K562 (cell line): ENCODE data around the gene COX6A2. TPM values are rescaled to one million over a fixed set of nuclear protein-coding genes. Genes with fewer than 3 reads are reported as not detected.

ENCODE experiments used
- ATAC-seq: fragments of 200-7000 bp; cut with Tn5 transposase; 3 replicates; pipeline ENCODE4 v1.9.1; 2020; ENCODE audit warnings: moderate library complexity
- Bru-seq: library from RNA; stranded (reverse); fragments of 400-500 nt; gene quantifications from one replicate; lab custom pipeline; 2021; lab: Mats Ljungman, UMichigan
- BruChase-seq, 2 experiments: library from RNA; stranded (reverse); fragments of 400-500 nt; gene quantifications; one replicate each; lab custom pipeline; 2021; lab: Mats Ljungman, UMichigan
- BruUV-seq: library from RNA; stranded (reverse); fragments of 400-500 nt; replicated peaks from 2 replicates; lab custom pipeline; 2021; lab: Mats Ljungman, UMichigan
- CTCF ChIA-PET: fragments of 300-600 bp; formaldehyde crosslinking; extraction: SDS; loops from one replicate; lab custom pipeline; 2021; ENCODE audit warnings: low intra/inter-chr PET ratio; lab: Yijun Ruan, JAX
- POLR2A ChIA-PET: fragments of 300-600, 350-650 bp; sonication (Branson Sonifier 250); formaldehyde crosslinking; extraction: SDS; loops from one replicate; lab custom pipeline; 2021; ENCODE audit warnings: antibody characterized with exemption, inconsistent platforms; lab: Yijun Ruan, JAX
- DNase-seq, 4 experiments: peaks; one replicate each; pipeline versions ENCODE4 v3.0.0 to v3.0.0-alpha.2; 2011 to 2018; ENCODE audit warnings: low spot score in 3 of 4, mixed read lengths in 3 of 4; ENCODE audit errors: extremely low read depth in 1 of 4
- FAIRE-seq: peaks from 2 replicates; lab custom pipeline; 2011; peaks lifted over from hg19 to GRCh38; lab: Jason Lieb, UNC
- H2AFZ ChIP-seq: 2 replicates; pipeline ENCODE4 v1.6.0; 2011; ENCODE audit warnings: low read depth, low read length, control low read depth, inconsistent platforms
- H3K27ac ChIP-seq: fragments of 200-600 bp; 3 replicates; pipeline ENCODE4 v1.8.0; 2011; ENCODE audit warnings: low read depth, mild to moderate bottlenecking, control low read depth, inconsistent platforms, low read length, moderate library complexity, mixed read lengths; ENCODE audit errors: extremely low read depth
- H3K27me3 ChIP-seq, 2 experiments: fragments of 300-600 bp in 1 of 2; 2 replicates in 1 of 2; 3 replicates in 1 of 2; pipeline versions ENCODE4 v1.6.0 to v1.8.0; 2011; ENCODE audit warnings: inconsistent platforms in 2 of 2, low read length in 2 of 2, mild to moderate bottlenecking in 1 of 2, mixed read lengths in 1 of 2, moderate library complexity in 1 of 2; ENCODE audit not compliant: control insufficient read depth in 2 of 2, insufficient read depth in 2 of 2
- H3K36me3 ChIP-seq: fragments of 300-600 bp; 3 replicates; pipeline ENCODE4 v1.8.0; 2011; ENCODE audit warnings: mild to moderate bottlenecking, low read length, inconsistent platforms; ENCODE audit not compliant: control insufficient read depth, insufficient read depth
- H3K4me1 ChIP-seq, 2 experiments: fragments of 200-600 bp in 1 of 2; replicated peaks in 1 of 2; 2 replicates in 1 of 2; 3 replicates in 1 of 2; pipeline versions ENCODE4 v1.5.1 to v1.8.0; 2011; ENCODE audit warnings: inconsistent platforms in 2 of 2, low read length in 2 of 2, mild to moderate bottlenecking in 1 of 2, mixed read lengths in 1 of 2, moderate library complexity in 1 of 2; ENCODE audit not compliant: control insufficient read depth in 2 of 2, insufficient read depth in 2 of 2
- H3K4me2 ChIP-seq: 2 replicates; pipeline ENCODE4 v1.6.1; 2011; ENCODE audit warnings: low read length, control low read depth, inconsistent platforms, mixed read lengths; ENCODE audit not compliant: insufficient read depth
- H3K4me3 ChIP-seq: fragments of 200-600 bp; sonication (generic), shearing (Covaris generic); 2 replicates; pipeline ENCODE4 v1.5.1; 2016; ENCODE audit warnings: control low read depth, inconsistent platforms
- H3K79me2 ChIP-seq: fragments of 200-600 bp; 3 replicates; pipeline ENCODE4 v1.8.0; 2011; ENCODE audit warnings: low read length, inconsistent platforms; ENCODE audit not compliant: control insufficient read depth, insufficient read depth
- H3K9ac ChIP-seq, 2 experiments: 2 replicates each; pipeline versions ENCODE4 v1.6.0 to v1.6.1; 2011; ENCODE audit warnings: low read depth in 2 of 2, low read length in 2 of 2, control low read depth in 1 of 2, inconsistent platforms in 1 of 2, mild to moderate bottlenecking in 1 of 2, mixed read lengths in 1 of 2; ENCODE audit not compliant: insufficient read depth in 1 of 2
- H3K9me1 ChIP-seq: one replicate; pipeline ENCODE4 v1.6.0; 2011; ENCODE audit warnings: inconsistent platforms, mild to moderate bottlenecking, low read length, moderate library complexity; ENCODE audit not compliant: control insufficient read depth, insufficient read depth
- H3K9me3 ChIP-seq: replicated peaks from 2 replicates; pipeline ENCODE4 v1.5.1; 2011; ENCODE audit warnings: low read depth, low read length, inconsistent platforms; ENCODE audit not compliant: control insufficient read depth, insufficient read depth
- H4K20me1 ChIP-seq: replicated peaks from 2 replicates; pipeline ENCODE4 v1.6.1; 2011; ENCODE audit warnings: low read length, inconsistent platforms, mixed read lengths; ENCODE audit not compliant: control insufficient read depth, insufficient read depth
- ATF7 ChIP-seq: fragments of 450-650 bp; IDR thresholded peaks from 2 replicates; pipeline ENCODE4 v1.7.1; 2014; ENCODE audit warnings: mild to moderate bottlenecking, moderate library complexity
- FOSL1 ChIP-seq: fragments of 200-800 bp; sonication (Bioruptor generic); conservative IDR thresholded peaks from 2 replicates; pipeline ENCODE4 v1.6.1; 2016; ENCODE audit warnings: missing genetic modification characterization, missing compliant biosample characterization
- NR1H2 ChIP-seq: sonication (generic); formaldehyde crosslinking; IDR thresholded peaks from 2 replicates; pipeline ENCODE4 v1.4.0; 2020; ENCODE audit warnings: mild to moderate bottlenecking, missing genetic modification reagents
- PTBP1 ChIP-seq: fragments of 200-400 bp; formaldehyde crosslinking; IDR thresholded peaks from 2 replicates; pipeline ENCODE4 v1.6.1; 2017; ENCODE audit warnings: low read depth, low read length
- ZBTB26 ChIP-seq: fragments of 450-650 bp; formaldehyde crosslinking; IDR thresholded peaks from 2 replicates; pipeline ENCODE4 v1.4.0; 2022; ENCODE audit warnings: missing genetic modification characterization
- WGBS: fragments of 100-300 bp; shearing (Covaris generic); methylation state at CpG from one replicate; pipeline ENCODE4 v1.1.6; 2016; ENCODE audit warnings: low coverage, mixed read lengths; ENCODE audit not compliant: insufficient coverage; ENCODE audit errors: missing lambda C conversion rate; 5-methylcytosine and 5-hydroxymethylcytosine counted together
- in situ Hi-C: fragments of 300-500 bp; cut with MboI; formaldehyde crosslinking; loops from 4 replicates; pipeline ENCODE4 v1.15.0; 2018; ENCODE audit warnings: inconsistent platforms, mixed read lengths
- intact Hi-C: fragments of 100-400 bp; cut with micrococcal nuclease; formaldehyde crosslinking; loops from 2 replicates; pipeline ENCODE4 v1.14.2; 2022
- long read RNA-seq, 3 experiments: library from polyadenylated mRNA in 2 of 3; library from RNA in 1 of 3; unstranded in 2 of 3; stranded (forward) in 1 of 3; transcript quantifications; one replicate each; pipeline ENCODE4 v2.0.0, GENCODE V29; 2019 to 2022
- polyA minus RNA-seq, 3 experiments: library from RNA; depleted of rRNA, polyadenylated mRNA; stranded (reverse); fragments of >200 nt; gene quantifications; 2 replicates each; pipeline ENCODE4 v1.2.3, GENCODE V29; 2011
- polyA plus RNA-seq, 8 experiments: library from polyadenylated mRNA; depleted of rRNA in 4 of 8; stranded (reverse) in 5 of 8; unstranded in 3 of 8; fragments of >200 nt; fragmentation: Nextera tagmentation in 2 of 8; fragmentation: Illumina TruSeq in 1 of 8; extraction: Ambion mirVana in 2 of 8; extraction: Trizol in 1 of 8; gene quantifications; 2 replicates each; pipeline versions ENCODE4 v1.2.1 to v1.2.3, GENCODE V29; 2011 to 2014; ENCODE audit warnings: inconsistent platforms in 1 of 8, missing spikeins in 1 of 8
- total RNA-seq, 7 experiments: library from RNA; depleted of rRNA in 6 of 7; stranded (reverse); fragments of >200 nt in 6 of 7; fragmentation: Illumina TruSeq in 2 of 7; extraction: Trizol in 2 of 7; gene quantifications; 2 replicates each; pipeline versions ENCODE4 v1.2.1 to v1.2.3, GENCODE V29; 2011 to 2021; ENCODE audit warnings: low replicate concordance in 1 of 7

COX6A2 gene
- total RNA-seq (2011; cell fraction: chromatin; rRNA removed; ENCODE audit: low replicate concordance) = not detected in 2 replicates
- total RNA-seq (2011; cell fraction: nucleolus; rRNA removed) = not detected in 2 replicates
- not detected in 2 replicates for total RNA-seq (2011; cell fraction: nucleoplasm; rRNA removed)
- total RNA-seq (2014; rRNA removed) (not detected in 2 replicates), total RNA-seq (2014; rRNA removed; fragmentation: Illumina TruSeq; extraction: Trizol) (not detected in 2 replicates), total RNA-seq (2015; rRNA removed; fragmentation: Illumina TruSeq; extraction: Trizol) (not detected in 2 replicates), total RNA-seq (2021) (not detected in 2 replicates), polyA plus RNA-seq (2011; rRNA removed) (not detected in 2 replicates), polyA plus RNA-seq (2014; fragmentation: Illumina TruSeq; extraction: Trizol) (not detected in 2 replicates), polyA plus RNA-seq (2014; fragmentation: Nextera tagmentation; extraction: Ambion mirVana) (not detected), polyA plus RNA-seq (2014; rRNA removed) (not detected in 2 replicates), polyA minus RNA-seq (2011; rRNA and poly(A)+ RNA removed) (not detected in 2 replicates), Bru-seq, nascent RNA (not detected), BruChase-seq, experiment 1, labeled RNA remaining after a 2-hour chase (not detected), BruChase-seq, experiment 2, labeled RNA remaining after a 6-hour chase (not detected)
- polyA plus RNA-seq (2011; cell fraction: cytosol; rRNA removed) = not detected in 2 replicates
- polyA plus RNA-seq (2011; cell fraction: nucleus; rRNA removed) = not detected in 2 replicates
- polyA plus RNA-seq (2012) = not detected in 2 replicates
- polyA minus RNA-seq (2011; cell fraction: cytosol; rRNA and poly(A)+ RNA removed) = not detected in 2 replicates
- not detected in 2 replicates for polyA minus RNA-seq (2011; cell fraction: nucleus; rRNA and poly(A)+ RNA removed)
- long read RNA-seq, experiment 1 = 0 reads
- long read RNA-seq, experiment 2 = 0 reads
- long read RNA-seq, experiment 3 = 0 reads

- Histone ChIP-seq H3K27me3 (peaks cover 8 to 16% of the 10 kb centered on the region in 2 experiments; a peak in 4 of 5 replicates), H3K4me1 (peaks cover 0 to 13% of the 10 kb centered on the region in 2 experiments; a peak in 2 of 5 replicates), H3K9me1 (no peaks in the 10 kb centered on the region), H3K4me3 (no peak within 1 kb of the TSS)
- ATAC-seq = no peak
- BruUV-seq = no TSS peak
- TF ChIP-seq NR1H2 (CRISPR knock-in tag) (no peak), PTBP1 (no peak), FOSL1 (tag) (no peak), ZBTB26 (CRISPR knock-in tag) (no peak), ATF7 (no peak)
- TF ChIP-seq, all 486 proteins: peak for 0
- Histone ChIP-seq H3K27ac (no peak within 1 kb of the TSS), H3K9me3 (no peaks in the 10 kb centered on the region), H3K79me2 (no peaks in the 10 kb centered on the region), H4K20me1 (no peaks in the 10 kb centered on the region), H3K4me2 (0 out of 2 replicates have a peak within 1 kb of the TSS, but pooled peaks have one; percentile 3), H2AFZ (peak within 1 kb of the TSS; percentile 73), H3K36me3 (no peaks in the 10 kb centered on the region), H3K9ac (no peak within 1 kb of the TSS; a peak in 1 of 4 replicates)
- in situ Hi-C loops = loop anchor here (25.0 kb wide), 1 partner anchor 441 kb away; the partner anchor contains the start of gene HSD3B7
- intact Hi-C loops = no loop called here
- FAIRE-seq (no peak), DNase-seq (no peak)
- POLR2A ChIA-PET = interaction anchor here (0.6 to 0.9 kb wide), 2 partner anchors 220 to 443 kb away, joined by 3 read pairs; partner anchors contain the start of gene HSD3B7
- CTCF ChIA-PET = no interaction called here
- 27% methylated on average over 5 of the region's 7 CpGs for WGBS
Observed at GRCh38 chr16:31428279-31428597, at the start of gene COX6A2. TSS of gene COX6A2 (minus strand) at chr16:31428360. CDS start at chr16:31428325, 35 bp downstream.
